Endothelial cell of umbilical vein (primary cell): Measurements from ENCODE around the gene ZNF503.

Experiments
- MYC ChIP-seq: IDR thresholded peaks from one replicate; pipeline ENCODE4 v1.6.1; 2011; ENCODE audit warnings: mild to moderate bottlenecking, low read depth, low read length
- POLR2A ChIP-seq: IDR thresholded peaks from 2 replicates; pipeline ENCODE4 v1.6.1; 2012; ENCODE audit warnings: low read depth, mild to moderate bottlenecking, control low read depth, low read length
- TF ChIP-seq, protein P1 (sequence below), 2 donors: IDR thresholded peaks; 1 replicate in 1 of 2; 2 replicates in 1 of 2; pipeline ENCODE4 v1.5.1; 2011; ENCODE audit warnings: low read length in 2 of 2, mild to moderate bottlenecking in 2 of 2, moderate library complexity in 2 of 2, control low read depth in 1 of 2, inconsistent platforms in 1 of 2, low read depth in 1 of 2; ENCODE audit not compliant: insufficient read depth in 1 of 2; ENCODE audit errors: extremely low read depth in 1 of 2

DNA sequence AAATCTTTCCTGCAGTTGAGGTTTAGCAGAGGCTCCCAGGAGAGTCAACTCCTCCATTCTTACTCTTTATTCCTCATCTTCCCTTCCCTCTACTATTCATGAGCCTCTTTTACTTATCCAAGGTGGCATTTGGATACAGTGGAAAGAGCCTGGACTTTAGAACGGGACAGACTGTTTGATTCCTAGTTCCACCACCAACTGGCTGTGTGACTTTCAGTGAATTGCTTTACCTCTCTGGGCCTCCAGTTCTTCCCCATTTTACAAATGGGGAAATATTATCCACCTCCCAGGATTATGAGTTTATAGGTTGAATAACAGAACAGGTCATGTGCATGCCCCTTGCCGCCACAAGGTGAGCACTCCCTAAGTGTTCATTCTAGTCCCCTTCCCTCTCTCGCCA lies 49.9 kb downstream of the ZNF503 start:
- TF ChIP-seq, protein P1, sequence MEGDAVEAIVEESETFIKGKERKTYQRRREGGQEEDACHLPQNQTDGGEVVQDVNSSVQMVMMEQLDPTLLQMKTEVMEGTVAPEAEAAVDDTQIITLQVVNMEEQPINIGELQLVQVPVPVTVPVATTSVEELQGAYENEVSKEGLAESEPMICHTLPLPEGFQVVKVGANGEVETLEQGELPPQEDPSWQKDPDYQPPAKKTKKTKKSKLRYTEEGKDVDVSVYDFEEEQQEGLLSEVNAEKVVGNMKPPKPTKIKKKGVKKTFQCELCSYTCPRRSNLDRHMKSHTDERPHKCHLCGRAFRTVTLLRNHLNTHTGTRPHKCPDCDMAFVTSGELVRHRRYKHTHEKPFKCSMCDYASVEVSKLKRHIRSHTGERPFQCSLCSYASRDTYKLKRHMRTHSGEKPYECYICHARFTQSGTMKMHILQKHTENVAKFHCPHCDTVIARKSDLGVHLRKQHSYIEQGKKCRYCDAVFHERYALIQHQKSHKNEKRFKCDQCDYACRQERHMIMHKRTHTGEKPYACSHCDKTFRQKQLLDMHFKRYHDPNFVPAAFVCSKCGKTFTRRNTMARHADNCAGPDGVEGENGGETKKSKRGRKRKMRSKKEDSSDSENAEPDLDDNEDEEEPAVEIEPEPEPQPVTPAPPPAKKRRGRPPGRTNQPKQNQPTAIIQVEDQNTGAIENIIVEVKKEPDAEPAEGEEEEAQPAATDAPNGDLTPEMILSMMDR (IDR thresholded peaks at IDR 0.05; ENCODE audit: extremely low read depth in 1 of 2, insufficient read depth in 1 of 2, low read depth in 1 of 2, low read length in 2 of 2), result no peak
- TF ChIP-seq POLR2A (no peak), MYC (no peak)
